Heart left ventricle (tissue), 16 donors: ENCODE measurements around the gene TBPL2. TPM values are rescaled to one million over a fixed set of nuclear protein-coding genes. Genes with fewer than 3 reads are reported as not detected.
A peak's percentile ranks its signal among the peaks of the same experiment; 100 is the strongest.
"Not testable (repeated sequence)": the region's sequence is repeated elsewhere in the genome, so short reads cannot be mapped to it uniquely, and the experiment has no call there.

Source experiments
- ATAC-seq, 4 donors: fragments of 200-7000 bp; cut with Tn5 transposase; one replicate each; pipeline ENCODE4 v1.9.1; 2020 to 2022; ENCODE audit warnings: moderate library complexity in 4 of 4, mild to moderate bottlenecking in 3 of 4, moderate number of reproducible peaks in 1 of 4
- DNase-seq, 5 donors: peaks; one replicate each; pipeline ENCODE4 v3.0.0-alpha.2; 2020
- H3K27ac ChIP-seq, 12 donors: fragments of 200-600 bp; sonication (generic) in 4 of 12; one replicate each; pipeline versions ENCODE4 v1.5.0 to v1.8.0; 2016 to 2022; ENCODE audit warnings: mild to moderate bottlenecking in 2 of 12
- H3K27me3 ChIP-seq, 9 donors: fragments of 200-600 bp; sonication (generic) in 2 of 9; one replicate each; pipeline versions ENCODE4 v1.5.1 to v1.8.0; 2016 to 2022; ENCODE audit warnings: mild to moderate bottlenecking in 3 of 9
- H3K36me3 ChIP-seq, 9 donors: fragments of 200-600 bp; sonication (generic) in 2 of 9; one replicate each; pipeline versions ENCODE4 v1.5.0 to v1.8.0; 2018 to 2022; ENCODE audit warnings: mild to moderate bottlenecking in 2 of 9
- H3K4me1 ChIP-seq, 12 donors: fragments of 200-600 bp; sonication (generic) in 4 of 12; one replicate each; pipeline versions ENCODE4 v1.5.0 to v1.8.0; 2016 to 2022; ENCODE audit warnings: mild to moderate bottlenecking in 3 of 12
- H3K4me3 ChIP-seq, 12 donors: fragments of 200-600 bp; sonication (generic) in 4 of 12; one replicate each; pipeline versions ENCODE4 v1.5.0 to v1.8.0; 2017 to 2022; ENCODE audit warnings: mild to moderate bottlenecking in 9 of 12, moderate library complexity in 4 of 12
- H3K9me3 ChIP-seq, 12 donors: fragments of 200-600 bp; sonication (generic) in 4 of 12; one replicate each; pipeline versions ENCODE4 v1.5.0 to v1.8.0; 2016 to 2022; ENCODE audit warnings: mild to moderate bottlenecking in 1 of 12
- POLR2A ChIP-seq, 2 donors: fragments of 450-650 bp; IDR thresholded peaks; one replicate each; pipeline ENCODE4 v1.6.1; 2017; ENCODE audit warnings: antibody characterized with exemption in 2 of 2, mild to moderate bottlenecking in 2 of 2, moderate library complexity in 2 of 2
- WGBS, 4 donors: extraction: QIAGEN DNeasy Blood & Tissue Kit in 2 of 4; methylation state at CpG; one replicate each; pipeline versions ENCODE4 v1.1.5 to v1.1.7; 2013 to 2018; 5-methylcytosine and 5-hydroxymethylcytosine counted together
- intact Hi-C, 10 donors: fragments of 100-400 bp; cut with DNase I; formaldehyde crosslinking; loops; one replicate each; pipeline versions ENCODE4 v1.11.1 to v1.14.2; 2022
- polyA plus RNA-seq, 2 donors: library from polyadenylated mRNA; stranded (reverse); fragments of 200-250 nt; gene quantifications; one replicate each; pipeline ENCODE4 v1.2.3, GENCODE V29; 2013
- total RNA-seq, 9 donors: library from RNA; depleted of rRNA in 2 of 9; stranded (reverse); fragments of >200 nt in 2 of 9; fragmentation: NEBNext Ultra II Directional in 3 of 9; extraction: Animal tissue kit (Norgen Biotek cat#: 25700) in 3 of 9; gene quantifications; one replicate each; pipeline versions ENCODE4 v1.1.0 to v1.2.4, GENCODE V29; 2016 to 2023
- TF ChIP-seq, protein P1 (sequence below), 12 donors: fragments of 200-600 bp; sonication (generic) in 4 of 12; IDR thresholded peaks; one replicate each; pipeline versions ENCODE4 v1.5.0 to v1.8.0; 2018 to 2022; ENCODE audit warnings: antibody characterized with exemption in 12 of 12, mild to moderate bottlenecking in 5 of 12
- donor health status: ischemic (EF 13 %, LVEDD 7.1; RV severe dilation, severe dysfunction).
- donor health status: healthy with polysubstance abuse.
- donor health status: DM: no; HTN: yes; CAD: no.
- donor health status: DM: no; HTN: no; CAD: no.
- donor health status: ischemic (EF 25% LVEDD 6.9; RV normal size, moderate dysfunction).
- donor health status: ischemic (EF 25% LVEDD 5.7; RV mildly dilated, moderate dysfunction).
- donor health status: healthy.
- donor health status: DM: yes; HTN: yes; CAD: no.
- donor health status: ischemic (EF 35%, LVEDD 5.7; RV mildly dilated, moderate dysfunction).
- donor health status: nonischemic (EF 11% LVEDD 7.7; RV severe dilation, severe dysfunction).
- donor health status: DM: yes; HTN: yes; CAD: no.
- donor health status: PGD.
- donor health status: ischemic (EF 29% LVEDD 5.4; RV normal size, mild dysfunction).
- donor health status: nonischemic (EF 23%, LVEDD 6.1; RV moderate dilation, normal function).

The TBPL2 gene
- total and polyA plus RNA-seq, 11 donors: not detected

- 96 to 100% (median 99%) methylated on average over 4 of the region's 4 CpGs for WGBS, 4 donors
- Histone ChIP-seq H3K27ac (peak overlapping the region in 2 of 12 donors; percentile 41 to 78), H3K4me3 (no peak overlapping the region), H3K36me3 (peaks cover 0 to 83% (median 64%) of the 10 kb centered on the region in 9 donors), H3K4me1 (peaks cover 0 to 30% (median 15%) of the 10 kb centered on the region in 12 donors), H3K9me3 (no peaks in the 10 kb centered on the region), H3K27me3 (no peaks in the 10 kb centered on the region)
- TF ChIP-seq, protein P1, sequence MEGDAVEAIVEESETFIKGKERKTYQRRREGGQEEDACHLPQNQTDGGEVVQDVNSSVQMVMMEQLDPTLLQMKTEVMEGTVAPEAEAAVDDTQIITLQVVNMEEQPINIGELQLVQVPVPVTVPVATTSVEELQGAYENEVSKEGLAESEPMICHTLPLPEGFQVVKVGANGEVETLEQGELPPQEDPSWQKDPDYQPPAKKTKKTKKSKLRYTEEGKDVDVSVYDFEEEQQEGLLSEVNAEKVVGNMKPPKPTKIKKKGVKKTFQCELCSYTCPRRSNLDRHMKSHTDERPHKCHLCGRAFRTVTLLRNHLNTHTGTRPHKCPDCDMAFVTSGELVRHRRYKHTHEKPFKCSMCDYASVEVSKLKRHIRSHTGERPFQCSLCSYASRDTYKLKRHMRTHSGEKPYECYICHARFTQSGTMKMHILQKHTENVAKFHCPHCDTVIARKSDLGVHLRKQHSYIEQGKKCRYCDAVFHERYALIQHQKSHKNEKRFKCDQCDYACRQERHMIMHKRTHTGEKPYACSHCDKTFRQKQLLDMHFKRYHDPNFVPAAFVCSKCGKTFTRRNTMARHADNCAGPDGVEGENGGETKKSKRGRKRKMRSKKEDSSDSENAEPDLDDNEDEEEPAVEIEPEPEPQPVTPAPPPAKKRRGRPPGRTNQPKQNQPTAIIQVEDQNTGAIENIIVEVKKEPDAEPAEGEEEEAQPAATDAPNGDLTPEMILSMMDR (IDR thresholded peaks at IDR 0.05): no peak
- TF ChIP-seq POLR2A (IDR thresholded peaks at IDR 0.05): no peak
- ATAC-seq (no peak), DNase-seq (no peak)
- intact Hi-C loops: no loop called here
Measured at GRCh38 chr14:55387121-55387520, 53.3 kb downstream of the TBPL2 start.

GRCh38 chr14:55386037-55386808 is 54.2 kb downstream of the TBPL2 start:
- peaks cover 0 to 30% (median 15%) of the 10 kb centered on the region in 12 donors for H3K4me1 ChIP-seq
- peak in 1 of 4 donors; percentile 22 for ATAC-seq
- TF ChIP-seq, protein P1 (IDR thresholded peaks at IDR 0.05): no peak
- no peak for TF ChIP-seq POLR2A (IDR thresholded peaks at IDR 0.05)
- intact Hi-C loops: no loop called here
- H3K9me3 ChIP-seq: no peaks in the 10 kb centered on the region
- no peak for DNase-seq
- H3K27ac ChIP-seq: peak overlapping the region in 8 of 12 donors; percentile 28 to 80 (median 56)
- peaks cover 0 to 87% (median 73%) of the 10 kb centered on the region in 9 donors for H3K36me3 ChIP-seq
- peak overlapping the region in 5 of 12 donors; percentile 3 to 26 (median 14) for H3K4me3 ChIP-seq
- H3K27me3 ChIP-seq: no peaks in the 10 kb centered on the region
- 68 to 82% (median 78%) methylated on average over 6 of the region's 6 CpGs for WGBS, 4 donors

- Histone ChIP-seq H3K36me3 (peaks cover 0 to 94% (median 84%) of the 10 kb centered on the region in 9 donors), H3K27ac (peak overlapping the region in 11 of 12 donors; percentile 18 to 80 (median 72)), H3K27me3 (no peaks in the 10 kb centered on the region), H3K4me3 (no peak overlapping the region), H3K4me1 (peaks cover 0 to 30% (median 15%) of the 10 kb centered on the region in 12 donors), H3K9me3 (no peaks in the 10 kb centered on the region)
- intact Hi-C loops: no loop called here
- 30 to 43% (median 41%) methylated on average over 3 of the region's 3 CpGs for WGBS, 4 donors
- peak in 2 of 4 donors; percentile 13 to 48 for ATAC-seq
- TF ChIP-seq POLR2A (IDR thresholded peaks at IDR 0.05): no peak
- TF ChIP-seq, protein P1 (IDR thresholded peaks at IDR 0.05): no peak
- DNase-seq: no peak
Measured at GRCh38 chr14:55384536-55384935, 55.9 kb downstream of the TBPL2 start.

- intact Hi-C loops: no loop called here
- ATAC-seq: peak; percentile 61 to 78 (median 66)
- Histone ChIP-seq H3K4me1 (peaks cover 0 to 30% (median 15%) of the 10 kb centered on the region in 12 donors), H3K4me3 (no peak overlapping the region), H3K27ac (peak overlapping the region in 11 of 12 donors; percentile 61 to 80 (median 72)), H3K36me3 (peaks cover 0 to 94% (median 84%) of the 10 kb centered on the region in 9 donors), H3K27me3 (no peaks in the 10 kb centered on the region), H3K9me3 (no peaks in the 10 kb centered on the region)
- 47 to 51% (median 49%) methylated on average over 5 of the region's 5 CpGs for WGBS, 4 donors
- TF ChIP-seq, protein P1 (IDR thresholded peaks at IDR 0.05): no peak
- no peak for TF ChIP-seq POLR2A (IDR thresholded peaks at IDR 0.05)
- DNase-seq: no peak
Measured at GRCh38 chr14:55383541-55384140, 56.8 kb downstream of the TBPL2 start.

- Histone ChIP-seq H3K27ac (peak overlapping the region in 11 of 12 donors; percentile 61 to 80 (median 72)), H3K4me1 (peaks cover 0 to 30% (median 15%) of the 10 kb centered on the region in 12 donors), H3K36me3 (peaks cover 0 to 92% (median 84%) of the 10 kb centered on the region in 9 donors)
- ATAC-seq (peak; percentile 71 to 86 (median 82)), DNase-seq (peak in 2 of 5 donors; percentile 43 to 62)
- H3K9me3 ChIP-seq, intact Hi-C loops, H3K27me3 ChIP-seq, H3K4me3 ChIP-seq: not testable (repeated sequence)
- WGBS, 4 donors: 56 to 66% (median 58%) methylated on average over 10 of the region's 10 CpGs
Measured at GRCh38 chr14:55383056-55383466, 57.4 kb downstream of the TBPL2 start.
